Stomach (tissue), 4 donors: ENCODE measurements around the gene MAP3K5.

ENCODE experiments used
- POLR2A ChIP-seq, 4 donors: fragments of 450-650 bp; IDR thresholded peaks; one replicate each; pipeline ENCODE4 v1.6.1; 2016; ENCODE audit warnings: antibody characterized with exemption in 4 of 4, control low read depth in 2 of 4, mild to moderate bottlenecking in 1 of 4, moderate library complexity in 1 of 4
- TF ChIP-seq, protein P1 (sequence below), 7 experiments: fragments of 450-650 bp in 4 of 7; fragments of 200-600 bp in 3 of 7; sonication (generic) in 3 of 7; IDR thresholded peaks; one replicate each; pipeline ENCODE4 v1.5.1; 2016 to 2019; ENCODE audit warnings: antibody characterized with exemption in 7 of 7, control low read depth in 2 of 7, mild to moderate bottlenecking in 1 of 7

DNA sequence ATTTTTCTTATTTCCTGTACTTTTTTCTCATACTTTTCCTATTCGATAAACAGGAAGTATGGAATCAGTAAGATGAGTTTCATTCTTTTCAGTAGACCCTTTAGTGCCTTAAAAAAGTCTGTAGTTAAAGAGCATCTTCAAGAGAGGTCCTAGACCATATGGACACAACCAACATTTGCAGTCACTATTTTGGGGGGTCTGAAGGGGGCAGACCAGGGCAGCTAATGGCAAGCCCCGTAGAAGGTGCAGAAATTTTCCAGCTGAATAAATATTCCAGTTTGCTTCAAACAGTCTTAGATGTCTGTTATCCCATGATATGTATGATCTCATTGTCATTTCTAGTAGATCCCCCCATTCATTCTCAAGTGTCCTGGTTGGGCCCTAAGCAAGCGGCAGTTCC is 52.8 kb downstream of the MAP3K5 start:
- TF ChIP-seq, protein P1, sequence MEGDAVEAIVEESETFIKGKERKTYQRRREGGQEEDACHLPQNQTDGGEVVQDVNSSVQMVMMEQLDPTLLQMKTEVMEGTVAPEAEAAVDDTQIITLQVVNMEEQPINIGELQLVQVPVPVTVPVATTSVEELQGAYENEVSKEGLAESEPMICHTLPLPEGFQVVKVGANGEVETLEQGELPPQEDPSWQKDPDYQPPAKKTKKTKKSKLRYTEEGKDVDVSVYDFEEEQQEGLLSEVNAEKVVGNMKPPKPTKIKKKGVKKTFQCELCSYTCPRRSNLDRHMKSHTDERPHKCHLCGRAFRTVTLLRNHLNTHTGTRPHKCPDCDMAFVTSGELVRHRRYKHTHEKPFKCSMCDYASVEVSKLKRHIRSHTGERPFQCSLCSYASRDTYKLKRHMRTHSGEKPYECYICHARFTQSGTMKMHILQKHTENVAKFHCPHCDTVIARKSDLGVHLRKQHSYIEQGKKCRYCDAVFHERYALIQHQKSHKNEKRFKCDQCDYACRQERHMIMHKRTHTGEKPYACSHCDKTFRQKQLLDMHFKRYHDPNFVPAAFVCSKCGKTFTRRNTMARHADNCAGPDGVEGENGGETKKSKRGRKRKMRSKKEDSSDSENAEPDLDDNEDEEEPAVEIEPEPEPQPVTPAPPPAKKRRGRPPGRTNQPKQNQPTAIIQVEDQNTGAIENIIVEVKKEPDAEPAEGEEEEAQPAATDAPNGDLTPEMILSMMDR (IDR thresholded peaks at IDR 0.05): no peak
- TF ChIP-seq POLR2A (IDR thresholded peaks at IDR 0.05): no peak
